Mesothelial cell of epicardium (in vitro differentiated cells): ENCODE results near the gene SLC7A10. TPM values are rescaled to one million over a fixed set of nuclear protein-coding genes. Genes with fewer than 3 reads are reported as not detected.

ENCODE experiments used
- DNase-seq, 2 experiments: peaks; one replicate each; pipeline ENCODE4 v3.0.0; 2021; ENCODE audit warnings: low spot score in 2 of 2; ENCODE audit not compliant: unreplicated experiment in 2 of 2
- H3K27ac Mint-ChIP-seq: 2 replicates; pipeline ENCODE4 v1.8.0; 2021; ENCODE audit warnings: mixed read lengths
- H3K27me3 Mint-ChIP-seq: 2 replicates; pipeline ENCODE4 v1.8.0; 2021; ENCODE audit warnings: low read depth, mixed read lengths
- H3K36me3 Mint-ChIP-seq: 2 replicates; pipeline ENCODE4 v1.8.0; 2021; ENCODE audit warnings: mixed read lengths
- H3K4me1 Mint-ChIP-seq: 2 replicates; pipeline ENCODE4 v1.8.0; 2021; ENCODE audit warnings: mixed read lengths
- H3K4me3 Mint-ChIP-seq: 2 replicates; pipeline ENCODE4 v1.8.0; 2021; ENCODE audit warnings: mild to moderate bottlenecking, moderate library complexity, mixed read lengths
- H3K9me3 Mint-ChIP-seq: 2 replicates; pipeline ENCODE4 v1.8.0; 2021; ENCODE audit warnings: mixed read lengths
- total RNA-seq: library from RNA; stranded (reverse); gene quantifications from 3 replicates; pipeline ENCODE4 v1.2.1, GENCODE V29; 2021
- TF ChIP-seq, protein P1 (sequence below): fragments of 200-600 bp; sonication (generic); IDR thresholded peaks from one replicate; pipeline ENCODE4 v1.5.0; 2021; ENCODE audit warnings: antibody characterized with exemption; ENCODE audit not compliant: unreplicated experiment

Gene SLC7A10
- 0.91 to 1.1 TPM (median 0.92 TPM) in 3 replicates for total RNA-seq

DNA sequence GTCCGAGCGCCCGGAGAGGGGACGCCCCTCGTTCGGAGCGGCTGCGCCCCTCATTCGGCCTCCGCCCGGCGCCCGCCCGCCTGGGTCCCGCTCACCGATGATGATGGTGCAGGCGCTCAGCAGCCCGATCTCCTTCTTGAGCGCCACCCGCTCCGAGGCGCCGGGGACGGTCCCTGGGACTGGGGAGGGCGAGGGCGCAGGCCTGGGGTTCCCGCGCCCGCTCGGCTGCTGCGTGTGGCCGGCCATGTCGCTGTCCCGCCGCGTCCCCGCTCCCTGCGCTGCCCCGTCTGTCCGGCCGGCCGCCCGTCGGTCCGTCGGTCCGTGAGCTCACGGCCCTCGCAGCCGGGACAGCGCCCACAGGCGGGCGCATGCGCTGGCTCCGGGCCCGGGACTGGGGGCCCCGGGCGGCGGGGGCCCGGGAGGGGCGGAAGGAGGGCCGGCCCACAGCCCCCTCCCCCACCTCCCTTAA is at the start of gene SLC7A10:
TSS of gene SLC7A10 (minus strand) at position 393 of the 469 bp plus-strand sequence. CDS start at position 246, 147 bp downstream.
- peaks cover 21% of the 10 kb centered on the region for H3K9me3 Mint-ChIP-seq
- peaks cover 8% of the 10 kb centered on the region for H3K36me3 Mint-ChIP-seq
- H3K4me1 Mint-ChIP-seq, result peaks cover 3% of the 10 kb centered on the region
- H3K27ac Mint-ChIP-seq, result no peak within 1 kb of the TSS
- TF ChIP-seq, protein P1, sequence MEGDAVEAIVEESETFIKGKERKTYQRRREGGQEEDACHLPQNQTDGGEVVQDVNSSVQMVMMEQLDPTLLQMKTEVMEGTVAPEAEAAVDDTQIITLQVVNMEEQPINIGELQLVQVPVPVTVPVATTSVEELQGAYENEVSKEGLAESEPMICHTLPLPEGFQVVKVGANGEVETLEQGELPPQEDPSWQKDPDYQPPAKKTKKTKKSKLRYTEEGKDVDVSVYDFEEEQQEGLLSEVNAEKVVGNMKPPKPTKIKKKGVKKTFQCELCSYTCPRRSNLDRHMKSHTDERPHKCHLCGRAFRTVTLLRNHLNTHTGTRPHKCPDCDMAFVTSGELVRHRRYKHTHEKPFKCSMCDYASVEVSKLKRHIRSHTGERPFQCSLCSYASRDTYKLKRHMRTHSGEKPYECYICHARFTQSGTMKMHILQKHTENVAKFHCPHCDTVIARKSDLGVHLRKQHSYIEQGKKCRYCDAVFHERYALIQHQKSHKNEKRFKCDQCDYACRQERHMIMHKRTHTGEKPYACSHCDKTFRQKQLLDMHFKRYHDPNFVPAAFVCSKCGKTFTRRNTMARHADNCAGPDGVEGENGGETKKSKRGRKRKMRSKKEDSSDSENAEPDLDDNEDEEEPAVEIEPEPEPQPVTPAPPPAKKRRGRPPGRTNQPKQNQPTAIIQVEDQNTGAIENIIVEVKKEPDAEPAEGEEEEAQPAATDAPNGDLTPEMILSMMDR, result no peak
- peak within 1 kb of the TSS; percentile 51 for H3K4me3 Mint-ChIP-seq
- H3K27me3 Mint-ChIP-seq, result peaks cover 84% of the 10 kb centered on the region
- no peak for DNase-seq

DNA sequence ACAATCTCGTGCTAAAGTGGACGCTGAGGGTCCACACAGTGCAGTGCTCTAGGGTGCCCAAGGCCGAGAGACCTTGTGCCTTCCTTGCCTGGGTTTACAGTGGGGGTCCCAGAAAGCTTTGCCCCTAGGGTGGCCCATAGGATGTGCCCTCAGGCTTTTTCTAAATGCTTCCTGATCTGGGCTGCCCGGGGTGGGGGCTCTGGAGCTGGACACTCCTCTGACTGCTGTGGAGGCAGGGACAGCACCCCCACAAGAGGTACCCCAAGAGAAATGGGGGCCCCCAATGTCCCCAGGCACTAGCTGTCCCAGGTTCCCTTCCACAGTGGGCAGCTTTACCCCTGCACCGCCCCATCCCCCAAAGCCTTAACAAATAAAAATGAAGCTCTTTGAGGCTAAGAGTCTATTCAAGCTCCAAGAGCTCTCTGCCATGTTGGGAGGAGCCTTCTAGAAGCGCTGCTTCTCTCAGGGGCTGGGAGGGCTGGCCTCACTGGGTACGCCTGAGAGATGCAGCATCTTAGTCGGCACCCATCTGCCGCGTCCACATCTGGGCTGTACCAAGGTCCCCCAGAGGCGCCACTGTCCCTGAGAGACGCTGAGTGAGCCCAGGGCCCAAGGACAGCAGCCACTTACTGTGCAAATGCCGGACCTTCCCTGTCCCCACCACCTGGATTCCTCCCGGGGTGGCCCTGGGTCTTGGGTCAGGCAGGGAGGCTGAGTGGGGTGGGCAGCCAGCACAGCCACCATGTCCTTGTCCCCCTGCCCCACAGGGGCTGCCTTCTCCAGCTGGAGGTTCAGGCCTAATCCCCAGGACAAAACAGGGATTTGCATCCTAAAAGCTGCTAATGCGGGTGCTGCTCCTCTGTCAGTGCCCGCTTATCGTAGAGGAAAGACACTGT is 49.3 kb upstream of the SLC7A10 start:
- H3K27me3 Mint-ChIP-seq, result no peaks in the 10 kb centered on the region

DNA sequence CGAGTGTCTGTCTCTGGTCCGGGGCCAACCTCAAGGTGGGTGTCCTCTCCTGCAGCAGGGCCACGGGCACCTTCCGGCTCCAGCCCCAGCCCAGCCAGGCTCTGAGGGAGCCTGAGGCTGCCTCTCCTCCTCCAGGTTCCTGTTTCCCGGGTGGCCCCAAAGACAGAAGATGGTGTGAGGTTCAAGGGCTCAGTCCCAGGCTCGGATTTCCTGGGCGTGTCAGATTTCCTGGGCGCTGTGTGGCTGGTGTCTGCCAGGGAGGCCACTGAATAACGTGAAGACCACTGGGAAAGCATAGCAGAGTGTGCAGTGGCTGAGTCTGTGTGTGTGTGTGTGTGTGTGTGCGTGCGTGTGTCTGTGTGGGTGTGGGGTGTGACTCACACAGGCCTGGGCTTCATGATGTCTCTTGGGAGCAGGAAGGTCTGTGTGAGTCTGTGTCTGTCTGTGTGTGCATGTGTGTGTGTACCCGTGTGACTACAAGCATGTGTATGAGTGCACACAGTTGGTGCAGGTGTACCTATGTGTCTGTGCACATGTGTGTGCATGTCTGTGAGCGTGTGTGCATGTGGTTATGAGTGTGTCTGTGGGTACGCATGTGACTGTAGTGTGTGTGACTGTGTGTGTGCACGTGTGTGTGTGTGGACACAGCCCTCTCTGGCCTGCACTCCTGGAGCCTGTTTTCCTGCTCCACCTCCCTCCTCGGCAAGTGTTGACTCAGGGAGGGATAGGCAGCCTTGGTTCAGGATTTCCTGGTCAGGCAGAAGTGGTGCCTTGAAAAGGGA is 48.4 kb upstream of the SLC7A10 start:
- Mint-ChIP-seq H3K27me3 (no peaks in the 10 kb centered on the region), H3K27ac (no peak overlapping the region), H3K4me1 (peaks cover 12% of the 10 kb centered on the region), H3K9me3 (no peaks in the 10 kb centered on the region), H3K4me3 (no peak overlapping the region), H3K36me3 (no peaks in the 10 kb centered on the region)
- no peak for DNase-seq
- TF ChIP-seq, protein P1, result no peak

More for the DNA sequence above, 49.3 kb upstream of the SLC7A10 start:
- H3K36me3 Mint-ChIP-seq, result no peaks in the 10 kb centered on the region
- no peak overlapping the region for H3K27ac Mint-ChIP-seq
- no peaks in the 10 kb centered on the region for H3K9me3 Mint-ChIP-seq
- peaks cover 12% of the 10 kb centered on the region for H3K4me1 Mint-ChIP-seq
- H3K4me3 Mint-ChIP-seq, result no peak overlapping the region
- DNase-seq, result no peak
- TF ChIP-seq, protein P1, result no peak

DNA sequence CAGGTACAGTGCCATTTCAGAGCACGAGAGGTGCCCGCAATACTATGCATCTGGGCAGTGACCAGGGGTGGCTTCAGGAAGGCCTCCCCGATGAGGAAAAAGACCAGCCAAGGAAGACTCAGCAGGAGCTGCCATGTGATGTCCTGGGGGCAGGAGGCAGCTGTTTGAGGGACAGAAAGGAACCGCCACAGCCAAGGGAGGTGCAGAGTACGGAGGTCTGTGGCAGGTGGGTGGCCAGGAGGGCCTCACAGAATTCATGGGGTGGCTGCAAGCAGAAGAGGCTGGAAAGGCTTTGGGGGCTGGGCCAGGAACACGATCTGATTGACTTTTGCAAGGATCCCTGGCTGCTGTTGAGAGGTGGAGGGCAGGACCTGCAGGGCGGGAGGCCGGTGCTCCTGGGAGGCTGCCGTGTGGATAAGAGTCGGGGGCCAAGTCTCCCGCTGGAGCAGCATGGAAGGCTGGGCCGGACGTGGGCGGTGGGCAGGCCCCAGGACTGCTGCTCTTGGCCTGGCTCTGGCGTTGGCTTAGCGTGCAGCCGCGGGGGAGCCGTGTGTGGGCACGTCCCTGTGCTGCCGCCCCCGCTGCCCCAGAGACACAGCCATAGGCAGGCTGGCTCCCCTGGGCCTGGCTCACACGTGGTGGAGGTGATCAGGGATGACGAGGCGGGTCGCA is 47.6 kb upstream of the SLC7A10 start:
- TF ChIP-seq, protein P1, result no peak
- Mint-ChIP-seq H3K36me3 (no peaks in the 10 kb centered on the region), H3K27ac (no peak overlapping the region), H3K9me3 (no peaks in the 10 kb centered on the region), H3K27me3 (no peaks in the 10 kb centered on the region), H3K4me3 (no peak overlapping the region), H3K4me1 (peaks cover 12% of the 10 kb centered on the region)
- no peak for DNase-seq

DNA sequence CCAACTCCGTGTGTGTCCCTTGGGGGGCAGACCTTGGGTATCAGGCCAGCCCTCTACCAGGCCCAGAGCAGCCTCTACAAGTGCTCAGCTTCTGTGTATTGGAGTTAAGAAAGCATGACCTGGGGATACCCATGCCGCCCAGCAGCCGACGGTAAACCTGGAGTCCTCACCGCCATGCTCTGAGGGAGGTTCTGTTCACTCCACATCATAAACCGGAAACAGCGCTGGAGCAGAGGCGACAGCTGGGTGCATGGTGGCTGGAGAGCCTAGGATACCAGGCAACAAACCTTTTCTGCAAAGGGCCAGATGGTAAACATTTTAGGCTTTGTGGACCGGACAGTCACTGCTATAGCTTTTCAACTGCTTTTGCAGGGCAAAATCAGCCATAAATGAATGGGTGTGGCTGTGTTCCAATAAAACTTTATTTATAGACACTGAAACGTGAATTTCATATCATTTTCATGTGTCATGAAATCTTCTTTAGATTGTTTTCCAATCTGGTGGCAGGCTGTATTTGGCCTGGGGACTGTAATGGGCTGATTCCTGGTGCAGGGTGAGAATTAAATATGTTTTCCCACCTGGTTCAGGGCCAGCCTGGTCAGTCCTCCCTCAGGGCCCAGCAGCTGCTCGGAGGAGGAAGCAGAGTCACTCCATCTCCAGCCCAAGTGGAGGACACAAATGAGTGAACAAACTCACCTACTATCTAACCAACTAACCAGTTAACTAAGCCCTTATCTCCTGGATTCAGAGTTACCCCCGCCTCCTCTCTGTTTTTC is 45.8 kb upstream of the SLC7A10 start:
- Mint-ChIP-seq H3K4me1 (peaks cover 12% of the 10 kb centered on the region), H3K4me3 (no peak overlapping the region), H3K9me3 (no peaks in the 10 kb centered on the region), H3K36me3 (no peaks in the 10 kb centered on the region), H3K27me3 (no peaks in the 10 kb centered on the region), H3K27ac (no peak overlapping the region)
- no peak for DNase-seq
- TF ChIP-seq, protein P1, result no peak
